Sigmoid colon (tissue), 7 donors: ENCODE data around the gene SELENON. TPM values are rescaled to one million over a fixed set of nuclear protein-coding genes. Genes with fewer than 3 reads are reported as not detected.
A peak's percentile ranks its signal among the peaks of the same experiment; 100 is the strongest.

ENCODE experiments used
- DNase-seq: peaks from one replicate; pipeline ENCODE4 v3.0.0-alpha.2; 2019
- H3K27ac ChIP-seq, 4 donors: fragments of 200-600 bp; sonication (generic); one replicate each; pipeline ENCODE4 v1.5.1; 2016 to 2019; ENCODE audit warnings: mild to moderate bottlenecking in 1 of 4
- H3K27me3 ChIP-seq, 3 donors: fragments of 200-600 bp; sonication (generic); one replicate each; pipeline ENCODE4 v1.5.1; 2019; ENCODE audit warnings: mild to moderate bottlenecking in 1 of 3
- H3K36me3 ChIP-seq, 4 donors: fragments of 200-600 bp; sonication (generic); one replicate each; pipeline ENCODE4 v1.5.1; 2016 to 2019
- H3K4me1 ChIP-seq, 4 donors: fragments of 200-600 bp; sonication (generic); one replicate each; pipeline ENCODE4 v1.5.1; 2017 to 2019
- H3K4me3 ChIP-seq, 4 donors: fragments of 200-600 bp; sonication (generic); one replicate each; pipeline ENCODE4 v1.5.1; 2017 to 2019; ENCODE audit warnings: mild to moderate bottlenecking in 2 of 4, moderate library complexity in 1 of 4
- H3K9me3 ChIP-seq, 4 donors: fragments of 200-600 bp in 3 of 4; sonication (generic) in 3 of 4; one replicate each; pipeline versions ENCODE4 v1.5.1 to v1.6.1; 2013 to 2019
- EP300 ChIP-seq, 4 donors: sonication (generic); formaldehyde crosslinking; IDR thresholded peaks; one replicate each; pipeline ENCODE4 v1.6.1; 2017; ENCODE audit warnings: antibody characterized with exemption in 4 of 4
- POLR2A ChIP-seq, 2 donors: fragments of 450-650 bp; IDR thresholded peaks; one replicate each; pipeline ENCODE4 v1.6.1; 2016; ENCODE audit warnings: antibody characterized with exemption in 2 of 2, mild to moderate bottlenecking in 2 of 2, moderate library complexity in 2 of 2
- POLR2AphosphoS5 ChIP-seq, 4 donors: sonication (generic); formaldehyde crosslinking; IDR thresholded peaks; one replicate each; pipeline ENCODE4 v1.6.1; 2017; ENCODE audit warnings: antibody characterized with exemption in 4 of 4
- WGBS, 2 donors: extraction: QIAGEN DNeasy Blood & Tissue Kit; methylation state at CpG; one replicate each; pipeline ENCODE4 v1.1.7; 2013; 5-methylcytosine and 5-hydroxymethylcytosine counted together
- intact Hi-C: fragments of 100-400 bp; cut with DNase I; formaldehyde crosslinking; loops from one replicate; pipeline ENCODE4 v1.15.1; 2023
- polyA plus RNA-seq, 3 donors: library from polyadenylated mRNA; stranded (reverse); fragments of 200-250 nt; gene quantifications; one replicate each; pipeline ENCODE4 v1.2.3, GENCODE V29; 2013
- total RNA-seq, 4 donors: library from RNA; depleted of rRNA; stranded (reverse); fragments of >200 nt; gene quantifications; one replicate each; pipeline ENCODE4 v1.1.0, GENCODE V29; 2016
- TF ChIP-seq, protein P1 (sequence below), 4 experiments: fragments of 450-650 bp in 3 of 4; fragments of 200-600 bp in 1 of 4; IDR thresholded peaks; one replicate each; pipeline ENCODE4 v1.5.1; 2016 to 2019; ENCODE audit warnings: antibody characterized with exemption in 4 of 4, mild to moderate bottlenecking in 3 of 4, moderate library complexity in 2 of 4
- donor health status: healthy with polysubstance abuse.
- donor health status: Bipolar disorder and iron deficiency.
- donor health status: healthy.

Gene SELENON
- total and polyA plus RNA-seq, 7 donors = 4.6 to 37.4 (median 15.7) TPM

DNA sequence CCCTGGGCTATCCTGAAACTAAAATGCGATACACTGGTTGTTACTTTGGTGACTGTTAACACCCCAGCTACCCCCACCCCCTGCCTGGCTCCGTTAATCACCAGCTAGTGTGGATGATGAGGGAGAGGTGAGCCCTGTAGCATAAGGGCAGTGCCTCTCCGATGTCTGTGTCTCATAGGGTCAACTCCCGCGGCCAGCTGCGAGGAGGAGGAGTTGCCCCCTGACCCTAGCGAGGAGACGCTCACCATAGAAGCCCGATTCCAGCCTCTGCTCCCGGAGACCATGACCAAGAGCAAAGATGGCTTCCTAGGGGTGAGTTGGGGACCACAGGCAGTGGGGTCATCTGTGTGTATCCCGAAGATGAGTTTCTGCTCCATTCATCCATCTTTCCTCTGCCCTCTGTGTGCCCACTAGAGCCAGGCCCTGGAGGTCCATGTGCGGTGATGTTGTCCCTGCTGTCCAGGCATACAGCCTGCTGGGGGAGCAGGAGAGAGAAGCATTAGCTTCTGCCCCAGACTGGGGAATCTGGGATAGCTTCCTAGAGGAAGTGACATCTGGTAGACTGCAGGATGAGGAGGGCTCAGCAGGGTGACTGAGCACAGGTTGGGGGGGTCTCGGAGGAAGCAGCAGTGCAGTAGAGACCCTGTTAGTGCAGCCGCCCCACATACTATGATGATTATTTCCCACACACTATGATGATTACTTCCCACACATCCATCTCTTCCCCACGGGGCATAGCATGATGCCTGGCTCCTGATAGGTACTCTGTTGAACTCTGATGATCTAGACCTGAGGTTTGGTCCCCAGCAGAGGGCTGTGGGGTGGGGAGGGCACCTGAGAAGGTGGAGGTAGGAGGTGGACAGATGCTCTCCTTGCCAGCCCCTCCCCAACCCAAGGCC, 5.2 kb downstream of the SELENON start:
- TF ChIP-seq POLR2AphosphoS5 (IDR thresholded peaks at IDR 0.05) = no peak
- TF ChIP-seq EP300 (IDR thresholded peaks at IDR 0.05) = no peak
- TF ChIP-seq, protein P1, sequence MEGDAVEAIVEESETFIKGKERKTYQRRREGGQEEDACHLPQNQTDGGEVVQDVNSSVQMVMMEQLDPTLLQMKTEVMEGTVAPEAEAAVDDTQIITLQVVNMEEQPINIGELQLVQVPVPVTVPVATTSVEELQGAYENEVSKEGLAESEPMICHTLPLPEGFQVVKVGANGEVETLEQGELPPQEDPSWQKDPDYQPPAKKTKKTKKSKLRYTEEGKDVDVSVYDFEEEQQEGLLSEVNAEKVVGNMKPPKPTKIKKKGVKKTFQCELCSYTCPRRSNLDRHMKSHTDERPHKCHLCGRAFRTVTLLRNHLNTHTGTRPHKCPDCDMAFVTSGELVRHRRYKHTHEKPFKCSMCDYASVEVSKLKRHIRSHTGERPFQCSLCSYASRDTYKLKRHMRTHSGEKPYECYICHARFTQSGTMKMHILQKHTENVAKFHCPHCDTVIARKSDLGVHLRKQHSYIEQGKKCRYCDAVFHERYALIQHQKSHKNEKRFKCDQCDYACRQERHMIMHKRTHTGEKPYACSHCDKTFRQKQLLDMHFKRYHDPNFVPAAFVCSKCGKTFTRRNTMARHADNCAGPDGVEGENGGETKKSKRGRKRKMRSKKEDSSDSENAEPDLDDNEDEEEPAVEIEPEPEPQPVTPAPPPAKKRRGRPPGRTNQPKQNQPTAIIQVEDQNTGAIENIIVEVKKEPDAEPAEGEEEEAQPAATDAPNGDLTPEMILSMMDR (IDR thresholded peaks at IDR 0.05) = no peak
- Histone ChIP-seq H3K27me3 (no peaks in the 10 kb centered on the region), H3K4me1 (peaks cover 0 to 62% (median 48%) of the 10 kb centered on the region in 4 donors), H3K4me3 (no peak overlapping the region), H3K27ac (peak overlapping the region; percentile 46 to 65 (median 60)), H3K9me3 (no peaks in the 10 kb centered on the region), H3K36me3 (peaks cover 0 to 43% (median 20%) of the 10 kb centered on the region in 4 donors)
- intact Hi-C loops = no loop called here
- no peak for DNase-seq
- 90 to 92% methylated on average over 15 of the region's 15 CpGs for WGBS, 2 donors

DNA sequence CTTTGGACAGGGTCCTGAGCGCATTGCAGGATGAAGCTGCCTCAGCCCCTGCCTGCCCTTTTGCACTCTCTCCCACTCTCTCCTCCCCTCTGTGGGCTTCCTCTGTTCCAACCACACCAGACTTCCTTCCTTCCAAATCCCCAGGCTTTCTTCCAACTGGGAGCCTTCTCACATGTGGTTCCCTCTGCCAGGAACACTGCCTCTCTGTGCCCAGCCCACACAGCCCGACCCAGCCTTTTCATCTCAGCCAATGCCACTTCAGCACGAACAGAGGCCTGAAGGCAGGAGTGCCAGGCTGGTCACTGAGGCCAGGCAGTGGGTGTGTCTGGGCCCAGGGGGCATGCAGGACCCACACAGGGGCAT, 5.9 kb downstream of the SELENON start:
- WGBS, 2 donors = 67 to 77% methylated on average over 3 of the region's 3 CpGs
- TF ChIP-seq POLR2AphosphoS5 (IDR thresholded peaks at IDR 0.05) = peak in 1 of 4 donors; percentile 22
- no peak for TF ChIP-seq POLR2A (IDR thresholded peaks at IDR 0.05)
- Histone ChIP-seq H3K9me3 (no peaks in the 10 kb centered on the region), H3K36me3 (peaks cover 0 to 45% (median 21%) of the 10 kb centered on the region in 4 donors), H3K27ac (peak overlapping the region; percentile 46 to 65 (median 60)), H3K4me1 (peaks cover 0 to 65% (median 50%) of the 10 kb centered on the region in 4 donors), H3K4me3 (no peak overlapping the region), H3K27me3 (no peaks in the 10 kb centered on the region)
- DNase-seq = no peak
- intact Hi-C loops = no loop called here

DNA sequence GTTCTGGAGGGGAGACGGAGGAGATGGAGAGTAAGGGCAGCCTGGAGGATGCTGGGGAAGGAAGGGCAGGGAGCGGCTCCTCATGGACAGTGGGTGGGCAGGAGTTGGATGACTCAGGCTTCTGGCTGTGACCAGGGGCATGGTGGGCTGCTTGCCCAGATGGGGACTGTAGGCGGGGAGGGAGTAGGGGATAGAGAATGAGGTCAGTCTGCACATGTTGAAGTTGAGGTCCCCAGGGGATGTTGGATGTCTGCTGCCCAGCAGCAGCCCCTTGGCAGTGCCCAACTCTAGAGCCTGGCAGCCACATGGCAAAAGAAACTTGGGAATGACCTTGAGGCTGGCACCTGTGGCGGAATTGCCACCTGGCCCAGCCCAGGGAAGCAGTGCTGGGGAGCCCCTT, 6.4 kb downstream of the SELENON start:
- Histone ChIP-seq H3K4me3 (no peak overlapping the region), H3K27ac (peak overlapping the region; percentile 46 to 65 (median 60)), H3K27me3 (no peaks in the 10 kb centered on the region), H3K36me3 (peaks cover 1 to 48% (median 22%) of the 10 kb centered on the region in 4 donors), H3K4me1 (peaks cover 0 to 63% (median 49%) of the 10 kb centered on the region in 4 donors), H3K9me3 (no peaks in the 10 kb centered on the region)
- WGBS, 2 donors = 85 to 90% methylated on average over 4 of the region's 4 CpGs
- intact Hi-C loops = no loop called here
- TF ChIP-seq EP300 (IDR thresholded peaks at IDR 0.05) (no peak), POLR2AphosphoS5 (IDR thresholded peaks at IDR 0.05) (no peak), POLR2A (IDR thresholded peaks at IDR 0.05) (no peak)
- TF ChIP-seq, protein P1 (IDR thresholded peaks at IDR 0.05) = no peak
- DNase-seq = no peak

DNA sequence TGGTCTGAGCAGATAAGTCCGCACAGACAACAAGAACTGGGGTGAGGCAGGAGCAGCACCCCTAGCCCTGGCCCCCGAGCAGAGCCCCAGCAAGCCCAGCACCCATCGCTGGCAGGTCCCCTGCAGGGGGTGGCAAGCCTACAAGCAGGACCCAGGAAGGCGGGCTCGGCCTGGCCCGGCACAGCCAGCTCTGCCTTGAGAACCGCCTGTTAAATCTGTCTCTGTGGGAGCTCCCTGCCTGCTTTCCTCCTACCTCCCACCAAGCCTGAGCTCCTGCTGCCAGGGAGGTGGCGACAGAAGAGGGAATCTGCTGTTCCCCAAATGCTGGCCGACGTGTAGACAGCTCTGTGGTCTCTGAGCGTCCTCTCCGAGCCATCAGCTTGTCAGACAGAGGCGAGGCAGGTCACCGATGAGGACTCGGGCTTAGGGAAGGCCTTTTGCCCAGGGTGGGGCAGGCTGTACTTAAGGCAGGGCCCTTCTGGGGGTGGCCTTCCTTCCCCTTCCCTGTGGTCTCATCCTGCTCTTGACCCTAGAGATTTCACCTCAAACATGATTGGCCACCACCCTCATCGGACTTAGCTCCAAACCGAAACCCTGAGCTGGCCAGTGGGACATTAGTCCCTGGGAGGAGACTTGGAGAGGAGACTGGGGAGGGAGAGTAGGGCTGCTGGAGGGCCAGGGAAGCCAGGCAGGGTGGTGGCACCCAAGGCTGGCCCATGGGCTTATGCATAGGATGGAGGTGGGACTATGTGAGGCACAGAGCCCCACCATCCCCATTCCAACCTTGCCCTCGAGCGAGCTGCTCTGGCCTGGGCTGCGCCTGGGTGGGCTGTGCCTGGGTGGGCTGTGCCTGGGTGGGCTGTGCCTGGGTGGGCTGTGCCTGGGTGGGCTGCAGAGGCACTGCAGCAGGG, 7.7 kb downstream of the SELENON start:
- no peak for DNase-seq
- TF ChIP-seq POLR2A (IDR thresholded peaks at IDR 0.05) (no peak), EP300 (IDR thresholded peaks at IDR 0.05) (no peak), POLR2AphosphoS5 (IDR thresholded peaks at IDR 0.05) (no peak)
- TF ChIP-seq, protein P1 (IDR thresholded peaks at IDR 0.05) = no peak
- no peaks in the 10 kb centered on the region for H3K9me3 ChIP-seq
- intact Hi-C loops = no loop called here
- H3K27ac ChIP-seq = peak overlapping the region in 2 of 4 donors; percentile 4 to 19
- H3K4me1 ChIP-seq = peaks cover 0 to 51% (median 37%) of the 10 kb centered on the region in 4 donors
- no peaks in the 10 kb centered on the region for H3K27me3 ChIP-seq
- H3K4me3 ChIP-seq = no peak overlapping the region
- peaks cover 4 to 59% (median 28%) of the 10 kb centered on the region in 4 donors for H3K36me3 ChIP-seq
- WGBS, 2 donors = 82 to 88% methylated on average over 20 of the region's 20 CpGs
